Measurements from ENCODE around the gene B4GALT5.

Gene B4GALT5

DNA sequence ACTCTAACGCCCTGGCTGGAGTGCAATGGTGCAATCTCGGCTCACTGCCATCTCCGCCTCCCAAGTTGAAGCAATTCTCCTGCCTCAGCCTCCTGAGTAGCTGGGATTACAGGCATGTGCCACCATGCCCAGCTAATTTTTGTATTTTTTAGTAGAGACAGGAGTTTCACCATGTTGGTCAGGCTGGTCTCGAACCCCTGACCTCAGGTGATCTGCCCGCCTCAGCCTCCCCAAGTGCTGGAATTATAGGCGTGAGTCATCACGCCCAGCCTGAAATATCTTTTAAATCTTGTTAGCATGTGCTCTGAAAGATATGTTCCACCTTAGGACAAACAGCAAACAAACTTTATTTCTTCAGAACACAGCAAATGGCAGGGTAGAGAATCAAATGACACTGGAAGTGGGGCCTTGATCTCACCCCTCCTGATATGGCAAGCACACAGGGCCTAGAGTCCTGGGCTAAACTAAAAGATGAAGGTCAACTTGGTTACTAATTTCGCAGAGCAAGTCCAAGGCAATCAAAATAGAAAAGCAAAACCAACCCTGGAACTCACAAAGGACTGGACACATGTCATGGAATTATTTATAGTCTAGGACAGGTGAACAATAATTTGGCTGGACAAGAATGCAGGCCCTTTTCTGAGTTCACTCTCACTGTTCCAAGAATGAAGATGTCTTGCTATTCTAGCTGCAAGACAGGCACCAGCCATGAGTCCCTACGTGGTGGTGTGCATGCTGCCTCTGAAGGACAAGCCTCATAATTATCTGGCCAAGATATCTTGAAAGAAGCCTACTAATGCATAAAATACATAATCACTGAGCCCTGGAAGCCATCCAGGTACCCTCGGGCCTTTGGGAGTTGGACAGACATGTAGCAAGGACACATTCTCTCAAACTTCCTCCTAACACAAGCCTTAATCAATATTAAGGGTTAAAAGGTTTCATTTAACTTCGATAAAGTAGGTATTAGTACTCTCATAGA lies 35.6 kb downstream of the B4GALT5 start:
- no peak overlapping the region for H3K4me3 ChIP-seq (ENCODE audit: low read length)
- DNase-seq (ENCODE audit: low read depth): no peak
- no peak for TF ChIP-seq CTCF (IDR thresholded peaks at IDR 0.05; ENCODE audit: insufficient read depth, low read depth, low read length, missing control alignments)

DNA sequence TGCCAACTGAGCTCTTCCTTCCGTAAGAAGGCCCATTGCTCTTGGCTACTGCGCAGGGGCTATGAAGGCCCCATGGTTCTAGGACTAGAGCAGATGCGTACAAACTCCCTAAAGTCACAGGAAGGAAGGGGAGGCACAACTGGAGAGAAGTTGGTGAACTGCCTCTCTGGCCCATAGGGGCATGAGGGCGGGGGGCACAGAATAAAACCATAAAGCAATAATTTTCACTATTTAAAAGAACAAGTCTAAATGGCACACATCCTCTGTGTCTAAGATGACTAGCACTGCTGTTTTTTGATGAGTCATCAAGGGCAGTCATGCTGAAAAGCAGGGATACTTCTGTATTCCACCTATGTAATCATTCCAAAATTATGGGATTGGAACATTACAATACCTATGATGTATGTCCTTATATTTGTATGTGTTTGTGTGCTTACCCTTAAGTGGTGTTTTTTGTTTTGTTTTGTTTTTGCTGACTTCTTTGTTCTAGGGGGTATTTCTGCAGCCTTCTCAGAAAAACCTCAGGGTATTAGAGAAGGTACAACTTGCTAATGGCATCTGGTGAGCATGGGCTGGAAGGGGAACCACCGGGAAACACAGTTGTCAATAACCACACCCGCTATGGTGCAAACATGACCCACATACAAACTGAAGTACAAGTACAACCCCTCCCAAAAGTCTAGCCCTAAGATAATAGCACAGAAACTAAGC lies 36.9 kb downstream of the B4GALT5 start:
- TF ChIP-seq CTCF (IDR thresholded peaks at IDR 0.05; ENCODE audit: insufficient read depth, low read depth, low read length, missing control alignments): no peak
- peak; percentile 78 for DNase-seq (ENCODE audit: low read depth)

GRCh38 chr20:49675368-49676151 lies 38.1 kb downstream of the B4GALT5 start:
- peak; percentile 28 for DNase-seq (ENCODE audit: low read depth)
- no peak overlapping the region for H3K4me3 ChIP-seq (ENCODE audit: low read length)
- TF ChIP-seq CTCF (IDR thresholded peaks at IDR 0.05; ENCODE audit: insufficient read depth, low read depth, low read length, missing control alignments): no peak

More for the DNA sequence above, 36.9 kb downstream of the B4GALT5 start:
- H3K4me3 ChIP-seq (ENCODE audit: low read length): no peak overlapping the region

DNA sequence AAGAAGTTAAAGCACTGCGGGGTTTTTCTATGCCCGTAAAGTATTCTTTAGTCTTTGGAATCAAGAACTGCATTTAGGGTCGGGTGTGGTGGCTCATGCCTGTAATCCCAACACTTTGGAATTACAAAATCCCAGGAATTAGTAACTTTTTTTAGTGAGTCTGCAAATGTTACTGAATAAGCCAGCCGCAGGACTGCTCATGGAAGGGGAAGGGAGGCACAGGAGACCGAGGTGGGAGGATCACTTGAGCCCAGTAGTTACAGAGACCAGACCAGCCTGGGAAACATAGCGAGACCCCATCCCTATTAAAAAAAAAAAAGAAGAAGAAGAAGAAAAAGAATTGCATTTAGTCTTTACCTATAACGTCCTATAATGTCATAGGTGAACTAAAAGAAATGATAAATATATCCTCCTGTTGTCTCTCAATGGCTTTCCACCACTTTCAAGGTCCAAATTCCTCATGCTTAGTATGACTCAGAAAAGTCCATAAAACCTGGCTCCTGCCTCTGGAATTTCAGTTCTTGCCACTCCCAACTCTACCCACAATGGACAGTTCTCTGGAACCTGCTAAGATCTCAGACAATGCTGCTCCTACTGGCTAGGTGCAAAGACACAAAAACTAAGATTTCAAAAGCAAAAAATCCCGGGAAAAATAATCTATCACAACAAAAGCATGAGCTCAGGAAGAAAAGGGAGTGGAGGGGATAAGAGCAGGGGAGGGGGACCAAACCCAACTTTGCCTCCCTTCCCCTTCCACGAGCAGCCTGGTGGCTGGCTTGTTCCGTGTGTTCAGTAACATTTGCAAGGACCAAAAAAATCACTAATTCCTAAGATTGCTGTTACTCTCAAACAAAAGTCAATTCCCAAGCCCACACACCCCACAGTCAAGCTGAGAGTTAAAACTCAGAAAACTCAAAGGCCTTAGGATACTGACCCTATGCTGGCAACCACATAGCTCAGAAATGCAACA lies 39.0 kb downstream of the B4GALT5 start:
- peak; percentile 59 for DNase-seq (ENCODE audit: low read depth)
- TF ChIP-seq CTCF (IDR thresholded peaks at IDR 0.05; ENCODE audit: insufficient read depth, low read depth, low read length, missing control alignments): no peak
- H3K4me3 ChIP-seq (ENCODE audit: low read length): no peak overlapping the region

DNA sequence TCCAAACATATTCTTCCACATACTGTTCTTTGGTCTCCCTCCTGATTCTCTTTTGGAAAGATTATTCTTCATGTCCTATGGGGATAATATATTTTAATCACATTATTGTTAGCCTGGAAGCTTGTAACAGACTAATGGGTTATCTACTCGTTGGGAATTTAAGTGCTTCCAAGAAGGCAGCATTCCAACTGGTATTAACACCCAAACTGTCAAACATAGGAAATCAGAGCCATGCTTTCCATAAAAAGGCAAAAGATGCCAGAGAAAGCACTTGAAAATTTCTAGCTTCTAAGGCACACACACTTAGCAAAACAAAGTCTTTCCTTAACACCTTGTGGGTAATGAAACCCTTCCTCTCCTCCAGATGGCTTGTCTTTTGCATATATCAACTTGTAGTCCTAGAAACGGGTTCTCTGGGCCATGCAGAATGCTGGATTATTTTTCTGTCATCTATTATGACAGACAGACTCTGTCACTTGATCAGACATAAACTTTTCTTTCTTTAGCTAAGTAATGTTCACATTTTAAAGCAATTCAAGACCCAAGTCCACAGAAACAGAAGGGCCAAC lies 41.5 kb downstream of the B4GALT5 start:
- H3K4me3 ChIP-seq (ENCODE audit: low read length): no peak overlapping the region
- DNase-seq (ENCODE audit: low read depth): no peak
- TF ChIP-seq CTCF (IDR thresholded peaks at IDR 0.05; ENCODE audit: insufficient read depth, low read depth, low read length, missing control alignments): no peak
